Kidney glomerular epithelial cell (primary cell): ENCODE measurements around the gene TRAPPC2L.

Experiments
- DNase-seq: peaks from one replicate; lab custom pipeline; 2025; lab: John Stamatoyannopoulos, UW

TRAPPC2L gene

DNA sequence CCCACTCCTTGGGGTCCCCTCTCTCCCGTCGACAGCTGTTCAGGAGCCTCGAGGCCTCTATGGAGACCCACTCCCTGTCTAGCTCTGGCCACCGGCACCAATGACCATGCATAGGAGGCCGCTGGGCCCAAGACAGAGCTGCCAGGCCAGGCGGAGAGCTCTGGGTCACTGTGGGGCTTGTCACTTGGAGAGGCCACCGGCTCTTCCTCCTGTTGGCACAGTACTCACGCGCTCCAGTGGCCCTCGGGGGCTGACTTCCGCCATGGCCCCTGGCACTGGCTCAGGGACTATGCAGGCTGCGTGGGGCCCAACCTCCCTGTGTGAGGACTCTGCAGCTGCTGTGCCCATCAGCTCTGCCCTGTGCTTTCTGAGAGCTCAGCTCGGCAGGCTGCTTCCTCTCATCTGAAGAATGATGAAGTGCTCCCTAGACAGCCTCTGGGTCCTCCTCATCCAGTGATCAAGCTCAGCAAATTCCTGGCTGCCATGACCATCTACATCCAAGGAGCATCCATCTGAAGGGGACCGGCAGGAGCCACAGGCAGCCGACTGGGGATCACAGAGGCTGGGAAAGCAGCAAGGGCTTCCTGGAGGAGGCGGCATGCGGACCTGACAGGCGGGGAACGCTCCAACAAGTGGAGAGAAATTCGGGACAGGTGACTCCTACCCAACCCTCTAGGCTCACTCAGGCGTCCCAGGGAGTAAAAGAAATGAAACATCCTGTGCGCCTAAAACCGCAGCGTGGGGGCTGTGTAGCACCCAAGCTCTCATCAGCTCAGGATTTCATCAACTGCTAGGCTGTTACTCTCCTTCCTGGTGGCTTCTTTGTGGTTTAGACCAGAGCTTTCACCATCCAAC lies 17.0 kb upstream of the TRAPPC2L start:
- DNase-seq, result no peak

DNA sequence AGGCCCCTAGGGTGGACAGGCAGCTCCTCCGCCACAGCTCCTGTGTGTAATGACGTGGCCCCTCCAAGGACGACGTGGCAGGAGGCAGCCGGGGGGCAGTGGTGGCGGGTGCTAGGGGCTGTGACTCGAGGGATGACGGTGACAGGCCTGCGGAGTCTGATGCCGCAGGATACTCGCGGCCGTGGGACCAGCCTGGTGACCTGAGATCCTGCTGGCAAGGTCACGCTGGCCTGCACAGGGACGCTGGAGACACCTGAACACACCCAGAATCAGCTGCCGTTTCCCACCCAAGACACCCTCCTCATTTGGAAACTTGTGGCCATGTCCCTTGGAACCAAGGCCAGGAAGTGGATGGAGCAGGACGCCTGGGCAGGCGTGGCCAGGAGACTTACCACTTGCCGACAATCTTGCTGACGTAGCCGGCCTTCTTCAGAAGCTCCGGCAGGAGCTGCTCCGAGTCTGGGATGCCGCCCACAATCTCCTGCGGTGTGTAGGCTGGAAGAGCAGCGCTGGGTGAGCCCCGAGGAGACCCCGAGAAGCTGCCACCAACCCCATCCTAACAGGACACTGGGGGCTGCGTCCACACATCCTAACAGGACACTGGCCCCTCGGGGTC lies 16.2 kb upstream of the TRAPPC2L start:
- no peak for DNase-seq

DNA sequence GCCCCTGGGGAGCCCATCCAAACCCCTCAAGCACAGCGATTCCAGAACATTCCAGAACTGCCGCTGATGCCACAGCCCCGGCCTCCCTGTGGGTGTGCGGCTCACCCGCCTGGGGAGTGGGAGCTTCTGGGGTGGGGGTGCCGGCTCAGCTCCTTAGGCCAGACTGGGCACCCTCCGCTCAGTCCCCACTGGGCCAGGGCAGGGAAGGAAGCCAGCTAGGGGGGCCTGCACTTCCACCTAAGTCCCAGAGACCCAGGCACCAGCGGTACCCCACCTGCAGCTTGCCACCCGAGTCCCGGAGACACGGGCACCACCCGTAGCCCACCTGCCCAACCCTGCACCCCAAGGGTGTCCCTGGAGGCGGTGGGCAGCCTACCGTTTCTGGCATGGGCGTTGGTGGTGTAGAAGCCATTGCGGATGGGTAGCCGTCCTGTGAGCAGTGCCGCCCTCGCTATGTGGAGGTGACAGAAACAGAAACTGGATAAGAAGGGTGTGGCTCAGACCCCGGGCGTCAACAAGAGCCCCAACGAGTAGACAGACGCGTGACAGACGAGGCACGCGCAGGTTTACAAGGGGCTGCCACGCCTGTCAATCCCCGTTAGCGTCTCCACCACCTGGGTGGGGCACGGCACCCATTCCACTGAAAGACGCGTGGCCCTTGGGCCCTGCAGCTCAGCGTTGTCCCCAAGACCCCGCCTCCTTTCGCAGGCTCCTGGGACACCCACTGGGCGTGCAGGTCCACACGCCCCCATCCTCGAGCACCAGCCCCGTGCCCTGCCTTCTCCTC lies 15.2 kb upstream of the TRAPPC2L start:
- DNase-seq, result no peak

DNA sequence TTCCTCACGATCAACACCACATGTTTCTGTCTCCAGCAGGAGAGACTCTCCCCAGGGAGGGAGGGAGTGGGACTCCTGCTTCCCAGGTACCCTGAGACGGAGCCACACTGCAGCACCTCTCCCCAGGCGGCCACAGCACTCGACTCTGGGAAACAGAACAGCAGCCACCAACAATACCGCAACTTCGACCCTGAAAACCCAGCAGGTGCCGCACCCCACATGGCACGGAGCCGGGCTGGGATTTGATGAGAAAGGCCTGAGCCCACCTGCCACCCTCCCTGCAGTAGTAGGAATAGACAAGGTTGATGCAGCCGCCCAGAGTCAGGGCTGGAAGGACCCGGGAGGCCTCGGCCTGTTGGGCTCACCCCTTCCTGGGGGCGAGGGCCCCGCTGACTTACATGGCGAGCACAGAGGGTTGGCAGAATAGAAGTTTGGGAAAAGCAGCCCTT lies 14.6 kb upstream of the TRAPPC2L start:
- DNase-seq, result no peak

DNA sequence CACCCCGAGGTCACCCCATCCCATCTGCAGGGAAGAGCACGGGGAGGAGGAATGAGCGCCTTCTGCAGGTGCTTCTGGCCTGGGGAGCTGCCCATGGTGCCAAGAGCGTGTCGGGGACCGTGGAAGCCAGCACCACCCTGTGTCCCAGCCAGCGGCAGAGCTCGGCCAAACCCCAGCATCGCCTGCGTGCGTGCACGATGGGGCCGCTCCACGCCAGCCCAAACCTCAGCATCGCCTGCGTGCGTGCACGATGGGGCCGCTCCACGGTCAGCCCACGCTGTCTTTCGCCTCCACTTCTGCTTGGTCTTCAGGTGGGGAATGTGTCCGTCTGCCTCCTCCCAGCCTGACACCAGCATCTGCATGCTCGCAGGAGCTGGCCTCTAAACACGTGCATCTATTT lies 14.1 kb upstream of the TRAPPC2L start:
- no peak for DNase-seq

DNA sequence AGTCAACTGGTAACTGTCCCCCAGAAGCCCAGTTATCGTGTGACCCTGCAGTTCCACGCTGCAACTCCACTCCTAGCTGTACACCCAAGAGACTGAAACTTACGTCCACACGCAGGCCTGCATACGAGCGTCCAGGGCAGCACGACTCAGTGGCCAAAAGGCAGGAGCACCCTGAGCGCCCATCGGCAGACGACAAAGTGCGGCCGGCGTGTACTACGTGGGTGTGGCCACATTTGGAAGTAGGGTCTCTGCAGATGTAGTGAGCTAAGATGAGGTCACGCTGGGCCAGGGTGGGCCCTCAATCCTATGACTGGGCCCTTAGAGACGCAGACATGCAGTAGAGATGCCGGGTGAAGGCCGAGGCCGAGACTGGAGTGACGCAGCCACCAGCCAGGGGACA lies 13.7 kb upstream of the TRAPPC2L start:
- DNase-seq, result no peak

DNA sequence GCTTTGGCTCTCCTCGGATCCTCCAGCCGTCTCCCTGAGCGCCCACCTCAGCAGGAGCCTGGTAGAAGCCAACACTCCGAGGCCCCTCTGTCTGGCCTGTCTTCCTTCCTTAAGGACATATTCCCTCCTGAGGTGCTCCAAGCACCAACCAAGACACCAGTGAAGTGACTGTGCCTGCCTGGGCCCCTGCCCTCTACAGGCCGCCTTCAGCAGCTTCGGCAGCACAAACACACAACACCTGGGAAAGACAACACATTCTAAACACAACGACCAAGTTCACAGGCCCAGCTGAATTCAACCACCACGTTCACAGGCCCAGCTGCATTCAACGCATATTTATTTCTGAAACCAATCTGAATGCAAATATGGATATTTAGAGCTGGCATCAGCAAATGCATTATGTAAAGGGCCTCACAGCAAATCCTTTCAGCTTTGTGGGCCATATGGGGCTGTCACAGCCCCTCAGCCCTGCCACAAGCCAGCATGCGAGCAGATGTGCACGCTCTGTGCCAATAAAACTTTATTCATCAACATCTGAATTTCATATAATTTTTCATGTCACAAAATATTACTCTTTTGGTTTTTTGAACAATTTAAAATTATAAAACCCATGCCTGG lies 12.4 kb upstream of the TRAPPC2L start:
- no peak for DNase-seq

DNA sequence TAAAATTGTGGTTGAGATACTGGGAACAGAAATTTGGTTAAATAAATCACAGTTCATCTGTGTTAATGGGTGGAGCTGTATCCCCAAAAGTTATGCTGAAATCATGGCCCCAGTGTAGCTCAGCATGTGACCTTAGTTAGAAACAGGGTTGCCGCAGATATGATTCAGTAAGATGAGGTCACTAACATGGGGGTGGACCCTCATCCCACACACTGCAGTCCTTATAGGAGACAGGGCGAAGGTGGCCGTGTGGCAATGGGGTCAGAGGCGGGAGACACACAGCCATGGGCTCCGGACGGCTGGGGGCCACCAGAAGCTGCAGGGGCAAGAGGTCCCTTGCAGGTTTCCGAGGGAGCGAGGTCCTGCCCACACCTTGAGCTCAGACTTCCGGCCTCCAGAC lies 10.8 kb upstream of the TRAPPC2L start:
- DNase-seq, result no peak

DNA sequence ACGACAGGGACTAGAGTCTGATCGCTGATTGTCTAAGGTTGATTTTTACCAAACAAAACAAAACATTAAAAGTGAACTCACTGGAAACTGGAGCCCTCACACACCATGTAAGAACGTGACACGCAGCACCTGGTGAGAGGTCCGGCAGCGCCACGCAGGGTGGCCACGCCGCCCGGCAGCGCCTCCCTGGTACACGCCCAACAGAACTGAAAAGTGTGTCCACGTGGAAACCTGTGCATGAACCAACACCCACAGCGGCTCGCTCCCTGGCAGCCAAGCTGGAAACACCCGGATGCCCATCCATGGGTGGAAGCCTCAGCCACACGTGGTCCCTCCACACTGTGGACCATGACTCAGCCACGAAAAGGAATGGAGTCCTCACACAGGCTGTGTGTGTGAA lies 9.3 kb upstream of the TRAPPC2L start:
- no peak for DNase-seq

DNA sequence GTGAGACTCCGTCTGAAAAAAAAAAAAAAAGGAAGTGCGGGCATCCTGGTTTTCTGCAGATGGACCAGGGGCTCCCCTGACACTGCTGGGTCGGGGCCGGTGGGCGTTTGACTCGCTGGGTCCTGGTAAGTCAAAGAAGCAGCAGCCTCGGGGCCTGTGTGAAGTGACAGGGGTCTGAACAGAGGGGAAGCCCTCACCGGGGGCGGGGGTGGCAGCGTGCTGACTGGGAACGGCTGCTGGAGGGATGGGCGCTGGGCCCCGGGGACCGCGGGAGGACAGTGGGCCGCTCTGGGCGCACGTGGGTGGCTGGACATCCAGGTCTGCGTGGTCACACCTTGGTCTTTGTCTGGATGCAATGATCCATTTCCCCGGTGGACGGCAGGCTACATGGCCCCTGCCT lies 8.4 kb upstream of the TRAPPC2L start:
- no peak for DNase-seq

DNA sequence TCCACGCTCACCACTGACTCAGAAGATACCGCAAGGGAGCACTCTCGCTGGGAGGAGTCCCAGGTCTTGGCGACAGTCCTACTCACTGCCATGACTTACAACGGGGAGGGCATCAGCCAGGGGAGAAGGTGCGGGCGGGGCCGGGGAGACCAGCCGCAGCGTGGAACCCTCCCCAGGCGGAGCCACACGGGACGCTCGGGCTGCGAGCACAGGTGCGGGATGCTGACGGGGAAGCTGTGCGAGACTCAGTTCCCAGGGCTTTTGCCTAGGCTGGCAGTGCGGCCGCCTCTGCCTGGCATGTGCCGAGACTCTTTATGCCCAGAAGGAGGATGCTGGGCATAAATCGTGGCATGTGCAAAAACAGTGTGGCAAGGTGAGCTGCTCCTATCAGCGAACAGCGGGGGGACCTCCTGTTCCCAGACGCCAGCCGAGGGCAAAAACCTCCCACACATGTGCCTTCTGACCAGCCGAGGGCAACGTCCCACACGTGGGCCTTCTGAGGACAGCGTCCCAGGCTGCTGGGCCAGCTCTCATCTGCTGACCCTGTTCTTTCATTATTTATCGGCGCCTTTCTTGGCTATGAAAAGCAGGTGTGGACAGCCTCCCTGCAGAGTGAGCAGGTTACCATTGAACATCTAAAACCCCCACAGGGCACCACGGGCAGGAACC lies 6.3 kb upstream of the TRAPPC2L start:
- DNase-seq, result no peak

DNA sequence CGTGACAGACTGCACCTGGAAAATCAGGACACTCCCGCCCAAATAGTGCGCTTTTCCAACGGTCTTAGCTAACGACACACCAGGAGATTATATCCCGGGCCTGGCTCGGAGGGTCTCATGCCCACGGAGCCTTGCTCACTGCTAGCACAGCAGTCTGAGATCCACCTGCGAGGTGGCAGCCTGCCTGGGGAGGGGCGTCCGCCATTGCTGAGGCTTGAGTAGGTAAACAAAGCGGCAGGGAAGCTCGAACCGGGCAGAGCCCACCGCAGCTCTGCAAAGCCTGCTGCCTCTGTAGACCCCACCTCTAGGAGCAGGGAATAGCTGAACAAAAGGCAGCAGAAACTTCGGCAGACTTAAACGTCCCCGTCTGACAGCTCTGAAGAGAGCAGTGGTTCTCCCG lies 5.3 kb upstream of the TRAPPC2L start:
- DNase-seq, result no peak

DNA sequence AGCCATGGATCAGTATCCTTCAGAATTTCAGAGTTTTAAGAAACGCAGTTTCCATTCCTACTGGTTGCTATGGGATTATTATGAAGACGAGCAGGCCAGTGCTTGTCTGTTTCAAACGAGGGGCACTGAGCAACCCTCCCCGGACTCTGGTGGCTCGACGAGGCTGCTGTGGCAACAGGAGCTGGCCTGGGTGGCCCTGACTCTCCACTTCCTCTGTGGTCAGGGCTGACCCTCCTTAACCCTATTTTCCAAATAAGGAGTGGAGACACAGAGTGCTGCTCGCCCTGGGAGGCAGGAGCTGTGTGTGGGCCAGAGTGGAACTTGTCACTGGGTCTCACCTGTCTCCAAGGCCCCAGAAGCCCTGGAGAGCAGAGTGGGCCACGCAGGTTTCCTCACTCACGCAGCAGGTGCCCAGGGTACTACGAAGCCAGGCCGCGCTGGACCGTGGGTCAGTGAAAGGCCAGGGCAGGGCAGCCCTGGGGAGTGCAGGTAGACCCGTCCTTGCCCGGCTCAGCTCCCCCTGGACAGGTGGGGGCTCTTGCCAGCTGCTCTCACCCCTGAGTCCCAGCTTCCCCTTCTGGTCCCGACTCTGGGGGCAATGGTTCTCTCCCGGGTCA lies 3.5 kb upstream of the TRAPPC2L start:
- no peak for DNase-seq

DNA sequence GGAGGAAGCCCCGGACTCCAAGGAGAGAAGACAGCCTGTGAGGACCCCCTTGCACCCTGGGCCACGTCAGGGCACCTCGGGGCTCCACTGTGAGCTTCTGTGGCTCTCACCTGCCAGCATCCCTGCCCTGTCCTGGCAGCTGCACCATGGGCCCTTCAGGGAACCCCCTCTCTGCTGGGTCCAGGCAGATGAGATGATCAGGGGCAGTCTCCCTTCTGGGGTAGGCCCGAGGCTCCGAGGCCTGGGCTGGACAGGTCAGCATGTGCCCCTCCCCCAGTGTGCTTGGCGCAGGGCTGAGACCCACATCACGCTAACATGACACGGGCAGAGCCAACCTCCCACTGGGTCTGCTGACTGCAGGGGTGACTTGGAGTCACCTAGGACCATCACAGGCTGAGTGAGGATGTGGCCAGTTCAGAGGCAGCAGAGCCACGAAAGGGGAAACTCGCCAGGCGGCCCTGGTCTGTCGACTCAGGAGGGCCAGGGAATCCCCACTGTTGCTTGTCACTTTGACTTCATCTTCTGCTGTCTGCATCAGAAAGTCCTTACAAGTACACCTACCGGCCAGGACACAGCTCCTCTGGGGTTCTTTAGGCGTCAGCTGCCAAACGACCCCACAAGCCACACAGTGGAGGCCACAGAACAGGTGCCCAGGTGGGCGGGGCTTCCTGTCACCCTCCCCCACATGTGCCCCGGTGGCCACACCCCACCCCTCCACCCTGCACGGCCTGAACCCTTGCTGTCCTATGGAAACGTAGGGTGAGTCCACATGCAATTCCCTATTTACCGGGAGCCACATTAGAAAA lies 2.4 kb upstream of the TRAPPC2L start:
- DNase-seq, result no peak

DNA sequence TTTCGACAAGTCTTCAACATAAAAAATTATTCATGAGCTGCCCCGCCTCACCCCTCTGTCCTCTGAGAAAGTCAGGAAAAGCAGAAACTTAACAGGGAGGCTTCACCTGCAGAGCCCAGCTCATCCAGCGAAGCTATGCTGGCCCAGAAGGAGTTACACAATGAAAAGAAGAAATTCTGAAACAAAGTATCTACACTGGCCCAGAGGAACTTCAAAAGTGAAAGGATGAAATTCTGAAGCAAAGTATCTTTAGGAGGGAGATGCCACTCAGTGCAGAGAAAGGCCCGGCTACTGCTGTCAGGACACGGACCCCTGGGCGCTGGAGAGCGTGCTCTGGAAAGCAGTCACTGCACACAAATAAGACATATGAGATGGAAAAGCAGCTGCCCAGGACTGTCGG lies 1.8 kb upstream of the TRAPPC2L start:
- DNase-seq, result no peak

DNA sequence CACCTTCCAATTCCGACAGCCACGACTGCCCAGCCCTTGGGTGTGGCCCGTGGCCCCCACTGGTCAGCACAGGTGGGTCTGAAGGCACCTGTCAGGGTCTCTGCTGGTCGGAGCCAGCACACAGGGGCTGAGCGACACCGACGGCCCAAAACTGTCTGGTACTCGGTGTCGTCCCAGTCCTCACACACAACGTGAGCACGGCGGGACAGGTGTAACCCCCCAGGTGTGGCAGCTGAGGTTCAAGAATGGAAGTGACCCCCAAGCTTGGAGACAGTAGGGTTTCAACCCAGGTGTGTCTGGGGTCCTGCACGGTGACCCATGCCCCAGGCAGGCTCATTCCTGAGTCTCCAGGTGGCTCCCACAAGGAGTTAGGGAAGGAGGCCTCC lies 1.2 kb upstream of the TRAPPC2L start:
- no peak for DNase-seq

DNA sequence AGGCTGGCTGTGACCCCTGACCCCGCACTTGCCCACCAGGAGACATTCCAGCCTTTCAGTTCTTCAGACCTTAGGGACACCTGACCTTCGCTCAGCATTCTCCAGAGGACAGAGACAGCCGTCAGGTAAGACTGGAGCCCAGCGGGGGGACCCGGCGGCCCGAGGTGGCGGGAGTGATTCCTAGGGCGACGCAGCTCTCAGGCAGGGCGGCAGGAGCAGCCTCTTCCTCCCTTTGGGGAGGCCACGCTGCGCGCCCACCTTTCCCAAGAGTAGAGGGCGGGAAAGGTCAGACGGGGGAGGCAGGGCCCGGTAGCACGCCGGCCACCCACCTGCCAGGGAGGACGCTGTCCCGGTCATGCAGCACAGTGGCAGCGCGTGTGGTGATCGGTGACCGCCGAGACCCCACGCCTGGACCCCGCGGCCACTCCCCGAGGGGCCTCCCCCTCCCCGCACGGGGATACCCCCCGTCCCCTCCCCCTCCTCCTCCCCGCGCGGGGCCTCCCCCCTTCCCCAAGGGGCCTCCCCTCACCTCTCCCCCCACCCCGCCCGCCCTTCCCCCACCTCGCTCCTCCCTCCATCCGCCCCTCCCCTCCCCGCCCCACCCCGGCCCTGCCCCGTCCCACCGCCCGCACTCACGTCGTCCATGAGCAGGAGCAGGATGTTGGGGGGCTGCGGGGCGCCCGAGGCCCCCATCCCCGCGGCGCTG lies 652 bp upstream of the TRAPPC2L start:
- no peak for DNase-seq

DNA sequence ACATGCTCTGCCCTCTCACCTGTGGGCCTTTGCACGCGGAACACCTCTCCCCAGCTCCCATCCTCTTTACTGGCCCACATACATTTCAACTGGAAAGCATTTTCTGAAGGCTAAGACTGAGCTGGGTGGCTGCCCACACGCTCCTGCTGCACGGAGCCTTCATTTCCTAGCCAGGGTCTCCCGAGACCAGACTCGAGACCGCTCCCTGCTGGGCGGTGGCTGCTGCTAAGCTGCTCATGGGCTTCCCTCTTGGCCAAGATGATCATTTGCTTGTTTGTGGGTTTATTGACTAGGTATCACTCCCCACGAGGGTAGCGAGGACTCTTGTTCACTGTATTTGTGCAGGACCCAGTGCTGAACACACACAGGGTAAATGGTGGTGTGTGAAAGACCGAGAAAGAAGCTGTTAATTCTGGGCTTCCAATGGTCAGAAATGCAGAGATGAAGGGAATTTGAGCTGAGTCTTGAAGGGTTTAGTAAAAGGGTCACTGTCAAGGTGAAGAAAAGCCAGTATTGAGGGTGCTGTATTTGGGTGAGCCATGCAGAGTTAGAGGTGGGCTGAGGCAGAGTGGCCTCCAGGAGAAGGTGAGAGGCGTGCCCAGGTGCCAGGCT lies 907 bp downstream of the TRAPPC2L start:
- peak; percentile 50 for DNase-seq

DNA sequence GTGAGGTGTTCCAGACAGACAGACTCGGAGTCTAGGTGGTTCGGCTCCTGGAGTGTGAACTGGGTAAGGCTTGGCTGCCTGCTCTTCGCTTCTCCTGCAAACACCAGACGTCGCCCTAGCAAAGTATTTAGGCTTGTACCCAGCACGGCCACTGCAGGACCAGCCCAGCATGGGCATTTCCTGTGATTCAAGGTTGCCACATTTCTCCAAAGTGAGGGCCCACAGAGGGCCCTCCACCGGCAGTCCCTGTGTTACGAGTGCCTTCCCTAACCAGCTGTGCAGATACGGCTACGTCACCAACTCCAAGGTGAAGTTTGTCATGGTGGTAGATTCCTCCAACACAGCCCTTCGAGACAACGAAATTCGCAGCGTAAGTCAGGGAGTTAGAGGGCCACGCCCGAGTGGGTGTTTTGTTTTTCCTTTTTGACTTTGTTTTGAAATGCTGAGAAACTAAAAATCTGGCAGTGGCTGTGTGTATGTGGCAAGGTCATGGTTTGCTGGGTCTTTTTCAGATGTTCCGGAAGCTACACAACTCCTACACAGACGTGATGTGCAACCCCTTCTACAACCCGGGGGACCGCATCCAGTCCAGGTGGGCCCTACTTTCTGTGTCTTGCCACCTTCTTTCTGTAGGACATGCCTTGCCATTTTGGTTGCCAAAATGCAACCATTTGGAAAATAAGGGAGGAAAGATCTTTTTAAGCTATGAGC lies 2.6 kb downstream of the TRAPPC2L start:
- DNase-seq, result no peak
